ENCODE measurements around the gene NKD2. TPM values are rescaled to one million over a fixed set of nuclear protein-coding genes. Genes with fewer than 3 reads are reported as not detected.
A peak's percentile ranks its signal among the peaks of the same experiment; 100 is the strongest.

Gene NKD2
- total and polyA plus RNA-seq, 9 of the 15 experiments (the other 6 are each of a cell fraction or from before 2014, with no cell fraction given), result 0.09 to 0.64 (median 0.27) TPM; not detected in 5

DNA sequence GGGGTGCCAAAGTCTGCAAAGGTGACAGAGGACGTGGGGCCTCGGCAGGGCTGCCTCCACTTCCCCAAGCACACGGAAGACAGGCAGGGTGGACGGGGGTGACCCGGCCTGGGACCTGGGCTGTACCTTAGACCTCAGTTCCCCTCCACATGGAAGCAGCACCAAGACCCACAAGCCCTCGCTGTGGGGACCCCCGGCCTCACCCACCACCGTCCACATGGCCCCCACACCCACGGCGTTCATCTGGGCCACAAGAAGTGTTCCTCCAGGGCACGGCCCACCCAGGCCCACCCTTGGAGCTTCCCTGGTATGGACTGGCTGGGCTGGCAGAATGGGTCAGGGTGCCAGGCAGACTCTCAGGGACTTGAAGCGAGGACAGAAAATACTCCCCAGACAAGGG, 45.8 kb upstream of the NKD2 start (continued):
- no peak for TF ChIP-seq HNRNPLL (IDR thresholded peaks at IDR 0.05; ENCODE audit: low read depth, low read length, poor library complexity, severe bottlenecking)
- TF ChIP-seq, protein P1, sequence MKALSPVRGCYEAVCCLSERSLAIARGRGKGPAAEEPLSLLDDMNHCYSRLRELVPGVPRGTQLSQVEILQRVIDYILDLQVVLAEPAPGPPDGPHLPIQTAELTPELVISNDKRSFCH (CRISPR knock-in tag; IDR thresholded peaks at IDR 0.05), result no peak
- TF ChIP-seq, protein P1 (tag; IDR thresholded peaks at IDR 0.05), result no peak

DNA sequence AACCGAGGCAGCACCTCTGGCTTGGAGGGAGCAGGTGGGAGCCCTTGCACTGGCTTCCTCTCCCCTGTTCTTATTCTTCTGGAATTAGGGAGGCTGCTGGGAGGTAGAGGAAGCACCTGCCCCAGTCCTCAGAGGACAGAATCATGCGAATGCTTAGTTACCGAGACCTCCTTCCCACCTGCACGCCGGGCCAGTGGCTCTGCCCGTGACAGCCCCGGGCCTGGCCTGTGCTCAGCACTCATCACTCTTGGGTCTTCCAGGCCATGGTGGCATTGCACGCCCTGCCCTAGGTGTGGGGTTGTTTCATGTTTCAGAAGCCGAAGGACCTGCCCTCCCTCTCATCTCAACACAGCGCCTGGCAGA, 45.3 kb upstream of the NKD2 start:
- Histone ChIP-seq H3K4me2 (ENCODE audit: insufficient read depth, low read length) (peak overlapping the region; percentile 45; the same call in 1 of the 2 replicates), H4K20me1 (replicated peaks; ENCODE audit: control insufficient read depth, insufficient read depth, low read length) (0 out of 2 replicates have a peak, but pooled peaks cover 8% of the 10 kb centered on the region), H3K4me1 (replicated peaks in 1 of 2; ENCODE audit: control insufficient read depth in 2 of 2, insufficient read depth in 2 of 2, low read length in 2 of 2) (peaks cover 18 to 67% of the 10 kb centered on the region in 2 experiments), H3K79me2 (ENCODE audit: control insufficient read depth, insufficient read depth, low read length) (no peaks in the 10 kb centered on the region), H3K27me3 (ENCODE audit: control insufficient read depth in 2 of 2, insufficient read depth in 2 of 2, low read length in 2 of 2) (peaks cover 20 to 65% of the 10 kb centered on the region in 2 experiments; a peak in 4 of 5 replicates), H2AFZ (ENCODE audit: low read depth, low read length) (peak overlapping the region; percentile 69), H3K9me1 (ENCODE audit: control insufficient read depth, insufficient read depth, low read length) (no peaks in the 10 kb centered on the region), H3K36me3 (ENCODE audit: control insufficient read depth, insufficient read depth, low read length) (no peaks in the 10 kb centered on the region), H3K9ac (ENCODE audit: insufficient read depth in 1 of 2, low read depth in 2 of 2, low read length in 2 of 2) (peak overlapping the region in 1 of 2 experiments; percentile 57; a peak in 2 of 4 replicates), H3K4me3 (no peak overlapping the region), H3K27ac (ENCODE audit: extremely low read depth, low read depth, low read length) (no peak overlapping the region), H3K9me3 (replicated peaks; ENCODE audit: control insufficient read depth, insufficient read depth, low read depth, low read length) (no peaks in the 10 kb centered on the region)
- intact Hi-C loops (cut with micrococcal nuclease) (no loop called here), in situ Hi-C loops (cut with MboI) (no loop called here)
- no peak for TF ChIP-seq NCOA1 (IDR thresholded peaks at IDR 0.05; ENCODE audit: low read depth)
- TF ChIP-seq SETDB1 (IDR thresholded peaks at IDR 0.05; ENCODE audit: low read length), result no peak
- TF ChIP-seq, protein P2, sequence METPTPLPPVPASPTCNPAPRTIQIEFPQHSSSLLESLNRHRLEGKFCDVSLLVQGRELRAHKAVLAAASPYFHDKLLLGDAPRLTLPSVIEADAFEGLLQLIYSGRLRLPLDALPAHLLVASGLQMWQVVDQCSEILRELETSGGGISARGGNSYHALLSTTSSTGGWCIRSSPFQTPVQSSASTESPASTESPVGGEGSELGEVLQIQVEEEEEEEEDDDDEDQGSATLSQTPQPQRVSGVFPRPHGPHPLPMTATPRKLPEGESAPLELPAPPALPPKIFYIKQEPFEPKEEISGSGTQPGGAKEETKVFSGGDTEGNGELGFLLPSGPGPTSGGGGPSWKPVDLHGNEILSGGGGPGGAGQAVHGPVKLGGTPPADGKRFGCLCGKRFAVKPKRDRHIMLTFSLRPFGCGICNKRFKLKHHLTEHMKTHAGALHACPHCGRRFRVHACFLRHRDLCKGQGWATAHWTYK (CRISPR knock-in tag; IDR thresholded peaks at IDR 0.05), result 0 out of 2 replicates have a peak, but pooled peaks have one; percentile 25
- 0 out of 2 replicates have a peak, but pooled peaks have one; percentile 42 for TF ChIP-seq NR1H2 (CRISPR knock-in tag; IDR thresholded peaks at IDR 0.05)
- TF ChIP-seq, protein P3, sequence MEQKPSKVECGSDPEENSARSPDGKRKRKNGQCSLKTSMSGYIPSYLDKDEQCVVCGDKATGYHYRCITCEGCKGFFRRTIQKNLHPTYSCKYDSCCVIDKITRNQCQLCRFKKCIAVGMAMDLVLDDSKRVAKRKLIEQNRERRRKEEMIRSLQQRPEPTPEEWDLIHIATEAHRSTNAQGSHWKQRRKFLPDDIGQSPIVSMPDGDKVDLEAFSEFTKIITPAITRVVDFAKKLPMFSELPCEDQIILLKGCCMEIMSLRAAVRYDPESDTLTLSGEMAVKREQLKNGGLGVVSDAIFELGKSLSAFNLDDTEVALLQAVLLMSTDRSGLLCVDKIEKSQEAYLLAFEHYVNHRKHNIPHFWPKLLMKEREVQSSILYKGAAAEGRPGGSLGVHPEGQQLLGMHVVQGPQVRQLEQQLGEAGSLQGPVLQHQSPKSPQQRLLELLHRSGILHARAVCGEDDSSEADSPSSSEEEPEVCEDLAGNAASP (IDR thresholded peaks at IDR 0.05), result no peak
- TF ChIP-seq, protein P4, sequence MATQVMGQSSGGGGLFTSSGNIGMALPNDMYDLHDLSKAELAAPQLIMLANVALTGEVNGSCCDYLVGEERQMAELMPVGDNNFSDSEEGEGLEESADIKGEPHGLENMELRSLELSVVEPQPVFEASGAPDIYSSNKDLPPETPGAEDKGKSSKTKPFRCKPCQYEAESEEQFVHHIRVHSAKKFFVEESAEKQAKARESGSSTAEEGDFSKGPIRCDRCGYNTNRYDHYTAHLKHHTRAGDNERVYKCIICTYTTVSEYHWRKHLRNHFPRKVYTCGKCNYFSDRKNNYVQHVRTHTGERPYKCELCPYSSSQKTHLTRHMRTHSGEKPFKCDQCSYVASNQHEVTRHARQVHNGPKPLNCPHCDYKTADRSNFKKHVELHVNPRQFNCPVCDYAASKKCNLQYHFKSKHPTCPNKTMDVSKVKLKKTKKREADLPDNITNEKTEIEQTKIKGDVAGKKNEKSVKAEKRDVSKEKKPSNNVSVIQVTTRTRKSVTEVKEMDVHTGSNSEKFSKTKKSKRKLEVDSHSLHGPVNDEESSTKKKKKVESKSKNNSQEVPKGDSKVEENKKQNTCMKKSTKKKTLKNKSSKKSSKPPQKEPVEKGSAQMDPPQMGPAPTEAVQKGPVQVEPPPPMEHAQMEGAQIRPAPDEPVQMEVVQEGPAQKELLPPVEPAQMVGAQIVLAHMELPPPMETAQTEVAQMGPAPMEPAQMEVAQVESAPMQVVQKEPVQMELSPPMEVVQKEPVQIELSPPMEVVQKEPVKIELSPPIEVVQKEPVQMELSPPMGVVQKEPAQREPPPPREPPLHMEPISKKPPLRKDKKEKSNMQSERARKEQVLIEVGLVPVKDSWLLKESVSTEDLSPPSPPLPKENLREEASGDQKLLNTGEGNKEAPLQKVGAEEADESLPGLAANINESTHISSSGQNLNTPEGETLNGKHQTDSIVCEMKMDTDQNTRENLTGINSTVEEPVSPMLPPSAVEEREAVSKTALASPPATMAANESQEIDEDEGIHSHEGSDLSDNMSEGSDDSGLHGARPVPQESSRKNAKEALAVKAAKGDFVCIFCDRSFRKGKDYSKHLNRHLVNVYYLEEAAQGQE (IDR thresholded peaks at IDR 0.05; ENCODE audit: borderline replicate concordance), result no peak
- TF ChIP-seq, protein P4 (CRISPR knock-in tag; IDR thresholded peaks at IDR 0.05; ENCODE audit: low read depth), result 0 out of 2 replicates have a peak, but pooled peaks have one; percentile 19
- FAIRE-seq (peak; percentile 6), DNase-seq (ENCODE audit: extremely low read depth in 1 of 4, low spot score in 3 of 4) (no peak), ATAC-seq (peak; percentile 10; the same call in 2 of the 3 replicates)
- WGBS (ENCODE audit: insufficient coverage, low coverage, missing lambda C conversion rate), result 59% methylated on average over 10 of the region's 10 CpGs
- ChIA-PET CTCF (ENCODE audit: low intra/inter-chr PET ratio) (no interaction called here), POLR2A (no interaction called here)
- BruUV-seq (replicated peaks), result no TSS peak

All from K562 (cell line).